ENCODE data around the gene RAD51B. TPM values are rescaled to one million over a fixed set of nuclear protein-coding genes. Genes with fewer than 3 reads are reported as not detected.
A peak's percentile ranks its signal among the peaks of the same experiment; 100 is the strongest.

Gene RAD51B
- total RNA-seq, 4 donors from 2014 or later, result 12.6 to 26.4 (median 16.7) TPM

DNA sequence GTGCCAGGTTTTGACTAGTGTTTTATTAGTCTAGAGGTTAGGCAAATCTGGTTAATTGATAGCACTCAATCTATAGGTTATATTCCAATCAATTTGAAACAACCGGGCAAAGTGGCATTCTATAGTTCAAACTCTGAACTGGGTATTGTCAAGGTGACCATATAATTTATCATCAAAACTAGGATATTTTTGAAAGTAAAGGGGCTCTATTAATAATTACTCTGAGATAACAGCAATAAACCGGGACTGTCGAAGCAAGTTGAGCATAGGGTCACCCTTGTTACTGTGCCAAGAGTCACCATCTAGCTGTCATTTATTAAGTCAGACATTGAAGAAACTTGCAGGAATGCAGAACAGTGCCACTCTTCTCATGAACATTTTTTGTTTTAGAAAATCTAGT lies 321.2 kb downstream of the RAD51B start:
- H3K27ac ChIP-seq, result peak overlapping the region in 2 of 4 donors; percentile 71 to 73
- H3K27me3 ChIP-seq, result no peaks in the 10 kb centered on the region
- WGBS, 2 donors, result 42 to 53% methylated on average over 3 of the region's 3 CpGs
- H3K9me3 ChIP-seq, result no peaks in the 10 kb centered on the region
- TF ChIP-seq, protein P1, sequence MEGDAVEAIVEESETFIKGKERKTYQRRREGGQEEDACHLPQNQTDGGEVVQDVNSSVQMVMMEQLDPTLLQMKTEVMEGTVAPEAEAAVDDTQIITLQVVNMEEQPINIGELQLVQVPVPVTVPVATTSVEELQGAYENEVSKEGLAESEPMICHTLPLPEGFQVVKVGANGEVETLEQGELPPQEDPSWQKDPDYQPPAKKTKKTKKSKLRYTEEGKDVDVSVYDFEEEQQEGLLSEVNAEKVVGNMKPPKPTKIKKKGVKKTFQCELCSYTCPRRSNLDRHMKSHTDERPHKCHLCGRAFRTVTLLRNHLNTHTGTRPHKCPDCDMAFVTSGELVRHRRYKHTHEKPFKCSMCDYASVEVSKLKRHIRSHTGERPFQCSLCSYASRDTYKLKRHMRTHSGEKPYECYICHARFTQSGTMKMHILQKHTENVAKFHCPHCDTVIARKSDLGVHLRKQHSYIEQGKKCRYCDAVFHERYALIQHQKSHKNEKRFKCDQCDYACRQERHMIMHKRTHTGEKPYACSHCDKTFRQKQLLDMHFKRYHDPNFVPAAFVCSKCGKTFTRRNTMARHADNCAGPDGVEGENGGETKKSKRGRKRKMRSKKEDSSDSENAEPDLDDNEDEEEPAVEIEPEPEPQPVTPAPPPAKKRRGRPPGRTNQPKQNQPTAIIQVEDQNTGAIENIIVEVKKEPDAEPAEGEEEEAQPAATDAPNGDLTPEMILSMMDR (IDR thresholded peaks at IDR 0.05), result no peak
- no peak for TF ChIP-seq POLR2A (IDR thresholded peaks at IDR 0.05)
- TF ChIP-seq EP300 (IDR thresholded peaks at IDR 0.05), result no peak
- peaks cover 0 to 79% (median 21%) of the 10 kb centered on the region in 4 donors for H3K4me1 ChIP-seq
- H3K4me3 ChIP-seq, result no peak overlapping the region
- no peaks in the 10 kb centered on the region for H3K36me3 ChIP-seq
- DNase-seq (ENCODE audit: low spot score in 2 of 2), result no peak

DNA sequence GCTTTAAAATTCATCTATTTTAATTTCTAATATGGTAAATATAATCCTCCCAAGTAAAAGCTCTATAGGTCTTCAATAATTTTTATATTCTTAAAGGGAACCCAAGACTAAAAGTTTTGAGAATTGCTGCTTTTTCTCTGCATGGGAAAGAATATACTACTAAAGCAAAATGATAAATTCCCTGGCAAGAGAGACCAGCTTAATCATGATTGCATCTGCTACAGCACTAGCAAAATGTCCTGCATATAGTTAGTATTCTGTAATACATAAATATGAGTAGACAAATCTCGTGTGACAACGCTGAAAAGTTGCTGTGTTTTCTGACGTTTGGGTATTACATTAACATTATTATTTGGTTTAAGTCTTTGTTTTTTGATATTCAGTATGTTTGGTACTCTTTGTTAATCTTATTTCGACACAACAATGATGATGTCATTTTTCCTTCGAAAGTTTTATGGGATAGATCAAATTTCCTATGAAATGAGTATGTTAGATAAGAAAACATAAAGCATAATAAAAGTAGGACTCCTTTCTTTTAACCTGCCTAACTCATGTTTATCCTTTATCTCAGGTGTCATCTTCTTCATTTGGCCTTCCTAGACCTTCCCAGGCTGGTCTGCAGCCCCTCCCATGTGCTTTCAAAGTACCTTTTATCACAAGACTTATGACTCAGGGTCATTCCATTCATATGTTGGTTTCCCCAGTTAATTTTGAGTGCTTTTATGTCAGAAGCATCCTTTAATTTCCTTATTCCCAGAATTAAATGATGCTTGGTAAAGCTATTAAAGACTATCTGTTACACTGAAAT lies 321.9 kb downstream of the RAD51B start:
- Histone ChIP-seq H3K9me3 (no peaks in the 10 kb centered on the region), H3K27me3 (no peaks in the 10 kb centered on the region), H3K4me3 (no peak overlapping the region), H3K36me3 (no peaks in the 10 kb centered on the region), H3K4me1 (peaks cover 0 to 86% (median 25%) of the 10 kb centered on the region in 4 donors), H3K27ac (peak overlapping the region in 2 of 4 donors; percentile 55 to 73)
- 42 to 46% methylated on average over 5 of the region's 5 CpGs for WGBS, 2 donors
- no peak for DNase-seq (ENCODE audit: low spot score in 2 of 2)
- TF ChIP-seq POLR2A (IDR thresholded peaks at IDR 0.05), result no peak
- TF ChIP-seq, protein P1 (IDR thresholded peaks at IDR 0.05), result no peak
- no peak for TF ChIP-seq EP300 (IDR thresholded peaks at IDR 0.05)

DNA sequence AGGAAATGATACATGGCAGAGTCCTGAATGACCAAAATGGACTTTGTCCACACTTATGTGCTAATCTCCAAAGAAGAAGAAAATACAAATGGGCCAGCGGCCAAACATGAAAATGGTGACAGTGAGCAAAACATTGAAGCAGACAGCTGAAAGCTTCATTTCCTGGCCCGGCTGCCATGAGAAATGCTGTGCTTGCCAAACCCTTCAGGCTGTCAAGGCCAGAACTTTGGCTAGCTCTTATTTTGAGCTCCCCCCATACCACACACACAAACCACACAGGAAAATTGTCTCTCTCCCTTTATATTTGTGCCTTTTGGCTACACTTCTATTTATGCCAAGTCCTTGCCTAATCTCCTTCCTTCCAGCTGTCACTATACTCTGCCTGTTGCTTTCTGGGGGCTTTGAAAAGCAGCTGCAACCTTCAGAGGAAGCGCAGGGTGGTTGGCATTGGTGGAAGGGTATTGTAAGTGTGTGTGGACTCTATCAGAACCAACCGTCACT lies 323.8 kb downstream of the RAD51B start:
- H3K27ac ChIP-seq, result peak overlapping the region; percentile 37 to 89 (median 74)
- H3K4me3 ChIP-seq, result no peak overlapping the region
- H3K9me3 ChIP-seq, result peaks cover 0 to 3% (median 0%) of the 10 kb centered on the region in 4 donors
- TF ChIP-seq, protein P1 (IDR thresholded peaks at IDR 0.05), result no peak
- TF ChIP-seq POLR2A (IDR thresholded peaks at IDR 0.05) (no peak), EP300 (IDR thresholded peaks at IDR 0.05) (peak in 1 of 2 donors; percentile 38)
- H3K27me3 ChIP-seq, result no peaks in the 10 kb centered on the region
- peak; percentile 40 to 72 for DNase-seq (ENCODE audit: low spot score in 2 of 2)
- 59 to 73% methylated on average over 4 of the region's 4 CpGs for WGBS, 2 donors
- peaks cover 0 to 79% (median 29%) of the 10 kb centered on the region in 4 donors for H3K4me1 ChIP-seq
- H3K36me3 ChIP-seq, result no peaks in the 10 kb centered on the region

DNA sequence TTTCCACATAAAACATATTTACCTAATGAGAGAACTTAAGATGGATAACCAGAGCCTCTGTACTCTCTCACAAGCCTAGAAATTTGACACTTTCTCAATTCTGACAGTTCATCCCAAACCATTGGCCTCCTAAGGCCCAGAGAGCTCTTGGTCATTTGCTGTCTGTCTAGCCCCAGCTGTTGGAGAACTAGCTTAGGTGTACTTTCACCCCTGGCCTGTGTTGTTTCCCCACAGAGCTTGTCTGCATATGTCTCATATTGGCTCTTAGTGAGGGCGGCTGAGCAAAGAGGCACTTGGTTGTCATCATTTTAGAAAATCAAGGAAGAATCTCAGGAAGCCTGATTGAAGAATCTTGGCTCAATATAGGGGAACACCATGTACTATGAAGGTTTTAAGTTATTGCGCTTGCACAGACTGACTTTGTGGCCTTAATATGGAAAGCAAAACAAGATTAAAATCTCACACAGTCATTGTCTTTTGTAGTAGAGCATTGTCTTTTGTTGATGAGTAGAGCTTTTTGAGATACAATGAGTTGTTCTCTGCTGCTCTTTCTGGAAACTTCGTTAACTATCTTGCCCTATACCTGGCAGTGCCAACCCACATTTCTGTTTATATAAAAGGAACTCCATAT lies 324.6 kb downstream of the RAD51B start:
- 60 to 68% methylated on average over 3 of the region's 3 CpGs for WGBS, 2 donors
- H3K27ac ChIP-seq, result peak overlapping the region; percentile 37 to 89 (median 74)
- DNase-seq (ENCODE audit: low spot score in 2 of 2), result peak in 1 of 2 donors; percentile 61

More for the DNA sequence above, 324.6 kb downstream of the RAD51B start:
- TF ChIP-seq, protein P1 (IDR thresholded peaks at IDR 0.05), result no peak
- peak; percentile 64 to 91 for TF ChIP-seq EP300 (IDR thresholded peaks at IDR 0.05)
- Histone ChIP-seq H3K27me3 (no peaks in the 10 kb centered on the region), H3K36me3 (no peaks in the 10 kb centered on the region), H3K4me3 (no peak overlapping the region), H3K9me3 (peaks cover 0 to 6% (median 0%) of the 10 kb centered on the region in 4 donors), H3K4me1 (peaks cover 0 to 75% (median 29%) of the 10 kb centered on the region in 4 donors)

Data from tibial nerve (tissue), 4 donors.